NB4 (cell line): Measurements from ENCODE around the gene KCNMB2.

Experiments
- CTCF ChIP-seq: IDR thresholded peaks from one replicate; pipeline ENCODE4 v1.5.1; 2012; ENCODE audit warnings: low read depth, low read length
- POLR2A ChIP-seq: IDR thresholded peaks from 2 replicates; pipeline ENCODE4 v1.6.1; 2011; ENCODE audit warnings: mild to moderate bottlenecking; ENCODE audit not compliant: insufficient read length; ENCODE audit errors: extremely low read depth

- TF ChIP-seq CTCF (no peak), POLR2A (no peak)
These were observed 304.8 kb downstream of the KCNMB2 start for GRCh38 chr3:178841011-178841410.
